Loucy (cell line): ENCODE data around the gene KMT2E.

ENCODE experiments used
- EZH2phosphoT487 ChIP-seq: fragments of 200-600 bp; IDR thresholded peaks from 2 replicates; pipeline ENCODE4 v1.6.1; 2018; ENCODE audit warnings: antibody characterized with exemption, mild to moderate bottlenecking, moderate library complexity, borderline replicate concordance
- TF ChIP-seq, protein P1 (sequence below): fragments of 200-600 bp; sonication (generic); conservative IDR thresholded peaks from 2 replicates; pipeline ENCODE4 v1.5.1; 2014; ENCODE audit warnings: mild to moderate bottlenecking, antibody characterized with exemption, low read length

DNA sequence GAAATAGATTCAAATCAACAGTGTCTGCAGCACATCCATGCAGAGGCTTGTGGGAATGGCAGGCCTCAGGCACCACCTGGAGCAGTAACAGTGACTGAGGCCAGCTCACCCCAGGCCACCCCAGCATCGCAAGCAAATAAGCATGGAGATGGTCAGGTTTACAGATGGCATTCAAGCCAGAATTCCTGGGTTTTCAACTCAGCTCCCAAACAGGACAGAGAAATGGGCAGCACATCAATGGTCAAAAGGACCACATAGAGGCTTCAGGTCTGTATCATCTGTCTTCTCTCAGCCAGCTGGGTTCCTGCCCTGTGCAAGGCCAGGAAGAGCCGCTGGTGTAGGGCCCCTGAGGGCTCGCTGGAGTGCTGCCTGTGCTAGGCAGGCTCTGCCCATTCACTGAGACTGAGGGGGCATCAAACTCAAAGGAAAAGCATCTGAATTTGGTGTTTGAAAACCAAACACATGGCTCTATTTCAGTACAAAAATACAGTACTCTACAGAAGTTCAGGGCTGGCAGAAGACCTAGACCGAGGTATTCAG is 112.5 kb downstream of the KMT2E start:
- TF ChIP-seq, protein P1, sequence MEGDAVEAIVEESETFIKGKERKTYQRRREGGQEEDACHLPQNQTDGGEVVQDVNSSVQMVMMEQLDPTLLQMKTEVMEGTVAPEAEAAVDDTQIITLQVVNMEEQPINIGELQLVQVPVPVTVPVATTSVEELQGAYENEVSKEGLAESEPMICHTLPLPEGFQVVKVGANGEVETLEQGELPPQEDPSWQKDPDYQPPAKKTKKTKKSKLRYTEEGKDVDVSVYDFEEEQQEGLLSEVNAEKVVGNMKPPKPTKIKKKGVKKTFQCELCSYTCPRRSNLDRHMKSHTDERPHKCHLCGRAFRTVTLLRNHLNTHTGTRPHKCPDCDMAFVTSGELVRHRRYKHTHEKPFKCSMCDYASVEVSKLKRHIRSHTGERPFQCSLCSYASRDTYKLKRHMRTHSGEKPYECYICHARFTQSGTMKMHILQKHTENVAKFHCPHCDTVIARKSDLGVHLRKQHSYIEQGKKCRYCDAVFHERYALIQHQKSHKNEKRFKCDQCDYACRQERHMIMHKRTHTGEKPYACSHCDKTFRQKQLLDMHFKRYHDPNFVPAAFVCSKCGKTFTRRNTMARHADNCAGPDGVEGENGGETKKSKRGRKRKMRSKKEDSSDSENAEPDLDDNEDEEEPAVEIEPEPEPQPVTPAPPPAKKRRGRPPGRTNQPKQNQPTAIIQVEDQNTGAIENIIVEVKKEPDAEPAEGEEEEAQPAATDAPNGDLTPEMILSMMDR: no peak
- no peak for TF ChIP-seq EZH2phosphoT487
